Subcutaneous abdominal adipose tissue (tissue), 5 donors: Measurements from ENCODE around the gene PRSS3.
"Not testable (repeated sequence)": the region's sequence is repeated elsewhere in the genome, so short reads cannot be mapped to it uniquely, and the experiment has no call there.

Source experiments
- H3K27ac ChIP-seq: one replicate; pipeline ENCODE4 v1.7.0; 2013; ENCODE audit warnings: low read depth, mild to moderate bottlenecking, inconsistent platforms, low read length, moderate library complexity
- H3K27me3 ChIP-seq, 5 donors: one replicate each; pipeline ENCODE4 v1.7.0; 2013; ENCODE audit warnings: low read length in 5 of 5, inconsistent platforms in 1 of 5; ENCODE audit not compliant: control insufficient read depth in 5 of 5, insufficient read depth in 4 of 5
- H3K36me3 ChIP-seq, 5 donors: one replicate each; pipeline ENCODE4 v1.7.0; 2013; ENCODE audit warnings: low read length in 5 of 5; ENCODE audit not compliant: control insufficient read depth in 5 of 5, insufficient read depth in 5 of 5
- H3K4me1 ChIP-seq, 5 donors: one replicate each; pipeline ENCODE4 v1.7.0; 2013; ENCODE audit warnings: low read length in 5 of 5, mild to moderate bottlenecking in 3 of 5, moderate library complexity in 1 of 5; ENCODE audit not compliant: control insufficient read depth in 5 of 5, insufficient read depth in 5 of 5
- H3K4me3 ChIP-seq, 5 donors: one replicate each; pipeline ENCODE4 v1.7.0; 2013; ENCODE audit warnings: low read length in 5 of 5, low read depth in 1 of 5
- H3K9ac ChIP-seq, 5 donors: one replicate each; pipeline ENCODE4 v1.7.0; 2013; ENCODE audit warnings: low read length in 5 of 5, mild to moderate bottlenecking in 4 of 5, moderate library complexity in 3 of 5
- H3K9me3 ChIP-seq, 5 donors: one replicate each; pipeline ENCODE4 v1.7.0; 2013; ENCODE audit warnings: low read length in 5 of 5; ENCODE audit not compliant: control insufficient read depth in 5 of 5
- donor health status: healthy.
- donor health status: healthy.
- donor health status: healthy.
- donor health status: healthy.
- donor health status: healthy.

The PRSS3 gene

DNA sequence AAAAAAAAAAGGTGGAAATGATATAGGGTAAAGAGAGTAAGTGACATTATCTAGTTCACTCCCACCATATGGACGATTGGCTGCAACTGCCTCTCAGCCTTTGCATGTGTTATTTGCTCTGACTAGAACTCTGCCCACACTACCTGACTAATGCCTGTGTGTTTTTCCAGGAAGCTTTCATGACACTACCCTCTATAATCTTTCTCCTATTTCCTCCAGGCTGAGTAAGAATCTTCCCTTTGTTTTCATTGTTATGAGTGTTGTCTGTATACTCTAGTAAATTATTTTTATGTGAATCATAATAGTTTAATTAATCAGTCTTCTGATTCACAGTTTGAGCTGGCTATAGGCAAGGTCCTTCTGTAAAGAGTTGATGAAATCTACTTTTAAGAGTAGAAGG lies 31.7 kb upstream of the PRSS3 start:
- not testable (repeated sequence) for H3K36me3 ChIP-seq, H3K9me3 ChIP-seq, H3K4me3 ChIP-seq, H3K27ac ChIP-seq, H3K27me3 ChIP-seq, H3K4me1 ChIP-seq, H3K9ac ChIP-seq

DNA sequence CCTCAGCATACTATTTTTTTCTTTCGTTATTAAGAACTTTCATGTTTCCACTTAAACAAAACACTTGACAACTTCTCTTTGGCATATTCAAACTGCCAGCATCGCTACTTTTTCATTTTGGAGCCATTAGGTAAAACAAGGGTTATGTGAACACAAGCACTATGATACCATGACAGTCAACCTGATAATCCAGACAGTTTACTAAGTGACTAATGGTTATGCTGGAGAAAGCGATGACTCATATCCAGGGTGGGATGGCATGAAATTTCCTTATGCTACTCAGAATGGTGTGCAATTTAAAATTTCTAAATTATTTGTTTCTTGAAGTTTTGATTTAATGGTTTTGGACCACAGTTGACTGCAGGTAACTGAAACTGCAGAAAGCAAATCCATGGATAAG lies 29.9 kb upstream of the PRSS3 start:
- no peaks in the 10 kb centered on the region for H3K9me3 ChIP-seq
- no peak overlapping the region for H3K27ac ChIP-seq
- H3K27me3 ChIP-seq = no peaks in the 10 kb centered on the region
- no peaks in the 10 kb centered on the region for H3K36me3 ChIP-seq
- H3K4me1 ChIP-seq = no peaks in the 10 kb centered on the region
- H3K4me3 ChIP-seq = no peak overlapping the region
- H3K9ac ChIP-seq = no peak overlapping the region

DNA sequence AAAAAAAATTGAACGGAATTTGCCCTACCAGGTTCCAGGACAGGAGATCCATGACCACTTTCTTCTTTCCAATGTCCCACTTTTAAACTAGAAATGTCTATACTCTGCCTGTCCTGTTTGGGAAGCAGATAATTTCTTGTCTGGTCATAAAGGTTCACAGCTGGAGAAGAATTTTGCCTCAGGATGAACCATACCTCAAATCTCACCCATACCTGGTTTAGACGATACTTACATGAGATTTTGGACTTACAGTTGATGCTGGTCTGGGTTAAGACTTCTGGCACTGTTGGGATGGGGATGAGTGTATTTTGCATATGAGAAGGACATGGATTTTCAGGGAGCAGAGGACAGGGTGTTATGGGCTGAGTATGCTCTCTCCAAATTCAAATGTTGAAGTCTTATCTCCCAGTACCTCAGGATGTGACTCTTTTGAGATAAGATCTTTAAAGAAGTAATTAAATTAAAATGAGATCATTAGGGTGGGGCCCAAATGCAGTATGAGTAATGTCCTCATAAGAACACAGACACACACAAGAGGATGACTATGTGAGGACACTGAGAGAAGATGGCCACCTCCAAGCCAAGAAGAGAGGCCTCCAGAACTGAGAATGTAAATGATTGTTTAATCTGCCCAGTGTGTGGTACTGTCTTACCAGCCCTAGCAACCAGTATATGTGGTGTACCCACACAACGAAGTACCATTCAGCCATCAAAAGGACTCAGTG lies 25.0 kb upstream of the PRSS3 start:
- H3K9ac ChIP-seq, H3K4me1 ChIP-seq, H3K27me3 ChIP-seq, H3K9me3 ChIP-seq, H3K27ac ChIP-seq, H3K36me3 ChIP-seq, H3K4me3 ChIP-seq: not testable (repeated sequence)

GRCh38 chr9:33773135-33773534 lies 22.2 kb upstream of the PRSS3 start:
- H3K27me3 ChIP-seq, H3K36me3 ChIP-seq, H3K9me3 ChIP-seq, H3K9ac ChIP-seq, H3K27ac ChIP-seq, H3K4me3 ChIP-seq, H3K4me1 ChIP-seq: not testable (repeated sequence)

GRCh38 chr9:33774074-33774659 lies 21.2 kb upstream of the PRSS3 start:
- H3K4me3 ChIP-seq, H3K27ac ChIP-seq, H3K4me1 ChIP-seq, H3K36me3 ChIP-seq, H3K27me3 ChIP-seq, H3K9me3 ChIP-seq, H3K9ac ChIP-seq: not testable (repeated sequence)

GRCh38 chr9:33776578-33776977 lies 18.8 kb upstream of the PRSS3 start:
- Histone ChIP-seq H3K36me3 (no peaks in the 10 kb centered on the region), H3K27me3 (no peaks in the 10 kb centered on the region), H3K9me3 (no peaks in the 10 kb centered on the region), H3K27ac (no peak overlapping the region), H3K4me1 (no peaks in the 10 kb centered on the region), H3K4me3 (no peak overlapping the region), H3K9ac (no peak overlapping the region)

GRCh38 chr9:33778700-33779351 lies 16.5 kb upstream of the PRSS3 start:
- H3K9ac ChIP-seq = no peak overlapping the region
- no peaks in the 10 kb centered on the region for H3K4me1 ChIP-seq
- H3K4me3 ChIP-seq = no peak overlapping the region
- no peaks in the 10 kb centered on the region for H3K36me3 ChIP-seq
- H3K27ac ChIP-seq = no peak overlapping the region
- H3K9me3 ChIP-seq = no peaks in the 10 kb centered on the region
- no peaks in the 10 kb centered on the region for H3K27me3 ChIP-seq

- no peaks in the 10 kb centered on the region for H3K9me3 ChIP-seq
- no peaks in the 10 kb centered on the region for H3K27me3 ChIP-seq
- H3K4me3 ChIP-seq = no peak overlapping the region
- H3K9ac ChIP-seq = no peak overlapping the region
- no peak overlapping the region for H3K27ac ChIP-seq
- H3K36me3 ChIP-seq = no peaks in the 10 kb centered on the region
- no peaks in the 10 kb centered on the region for H3K4me1 ChIP-seq
Observed at GRCh38 chr9:33780276-33780675, 15.1 kb upstream of the PRSS3 start.

DNA sequence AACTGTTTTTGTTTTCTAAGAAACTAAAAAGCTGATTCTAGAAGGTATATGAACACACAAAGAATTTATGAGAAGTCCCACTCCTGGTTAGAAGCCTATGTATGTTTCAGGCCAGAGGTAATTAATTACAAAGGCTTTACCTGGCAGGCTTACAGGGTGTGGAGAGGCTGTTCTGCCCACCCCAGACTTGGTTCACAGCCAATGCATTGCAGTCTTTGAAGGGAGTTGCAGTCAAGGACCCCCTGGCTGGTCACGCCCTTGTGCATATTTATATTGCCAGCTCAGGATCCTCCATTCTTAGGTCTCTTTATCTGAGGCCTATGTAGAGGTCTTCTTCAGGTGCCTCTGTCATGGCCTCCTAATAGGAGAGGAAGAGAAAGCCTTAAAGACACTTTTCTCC lies 13.6 kb upstream of the PRSS3 start:
- Histone ChIP-seq H3K4me3 (no peak overlapping the region), H3K9ac (no peak overlapping the region), H3K27me3 (no peaks in the 10 kb centered on the region), H3K27ac (no peak overlapping the region), H3K9me3 (no peaks in the 10 kb centered on the region), H3K36me3 (no peaks in the 10 kb centered on the region), H3K4me1 (no peaks in the 10 kb centered on the region)

DNA sequence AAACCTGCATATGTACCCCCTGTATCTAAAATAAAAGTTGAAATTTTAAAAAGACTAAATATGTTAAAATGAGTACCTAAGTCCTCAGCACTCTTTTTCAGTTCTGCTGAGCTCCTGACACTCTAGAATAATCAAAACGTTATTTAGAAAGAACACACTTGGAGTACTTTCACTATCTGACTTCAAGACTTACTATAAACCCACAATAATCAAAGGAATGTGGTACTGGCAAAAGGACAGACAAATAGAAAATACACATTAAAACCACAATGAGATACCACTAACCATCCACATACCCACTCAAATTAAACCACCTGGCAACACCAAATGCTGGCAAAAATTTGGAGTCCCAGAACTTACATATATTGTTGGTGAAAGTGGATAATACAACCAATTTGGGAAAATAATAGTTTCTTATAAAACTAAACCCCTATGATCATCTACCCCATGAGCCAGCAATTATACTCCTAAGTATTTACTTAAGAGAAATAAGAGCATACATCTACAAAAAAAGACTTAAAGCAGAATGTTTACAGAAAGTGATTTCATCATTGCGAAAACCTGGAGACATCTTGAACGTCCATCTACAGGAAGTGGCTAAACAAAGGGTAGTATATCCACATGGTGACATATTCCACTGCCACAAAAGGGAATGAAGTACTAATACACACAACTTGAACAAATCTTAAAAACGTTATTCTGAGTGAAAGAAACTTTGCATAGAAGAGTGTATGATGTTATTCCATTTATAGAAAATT lies 12.8 kb upstream of the PRSS3 start:
- no peak overlapping the region for H3K9ac ChIP-seq
- no peaks in the 10 kb centered on the region for H3K9me3 ChIP-seq
- no peaks in the 10 kb centered on the region for H3K27me3 ChIP-seq
- H3K4me3 ChIP-seq = no peak overlapping the region
- H3K36me3 ChIP-seq = no peaks in the 10 kb centered on the region
- H3K27ac ChIP-seq = no peak overlapping the region
- H3K4me1 ChIP-seq = no peaks in the 10 kb centered on the region
